Parathyroid adenoma (tissue), 2 donors: ENCODE data around the gene TERC.

Experiments used
- H2AFZ ChIP-seq: fragments of 300-600 bp; sonication (generic); one replicate; pipeline ENCODE4 v1.7.0; 2017; ENCODE audit warnings: antibody characterized with exemption, mild to moderate bottlenecking
- H3K27ac ChIP-seq: fragments of 300-600 bp; sonication (generic); one replicate; pipeline ENCODE4 v1.7.0; 2017
- H3K27me3 ChIP-seq: fragments of 300-600 bp; sonication (generic); one replicate; pipeline ENCODE4 v1.7.0; 2017; ENCODE audit warnings: low read length; ENCODE audit not compliant: control insufficient read depth, insufficient read depth
- H3K36me3 ChIP-seq: fragments of 300-600 bp; sonication (generic); one replicate; pipeline ENCODE4 v1.7.0; 2017; ENCODE audit warnings: low read length; ENCODE audit not compliant: control insufficient read depth, insufficient read depth
- H3K4me1 ChIP-seq: fragments of 300-600 bp; sonication (generic); one replicate; pipeline ENCODE4 v1.7.0; 2017; ENCODE audit warnings: control low read depth
- H3K4me2 ChIP-seq: fragments of 300-600 bp; sonication (generic); one replicate; pipeline ENCODE4 v1.7.0; 2017; ENCODE audit warnings: low read length
- H3K4me3 ChIP-seq: fragments of 300-600 bp; sonication (generic); one replicate; pipeline ENCODE4 v1.7.0; 2017; ENCODE audit warnings: low read depth, low read length
- H3K79me2 ChIP-seq: fragments of 300-600 bp; sonication (generic); one replicate; pipeline ENCODE4 v1.7.0; 2017; ENCODE audit warnings: control low read depth
- H3K9ac ChIP-seq: fragments of 300-600 bp; sonication (generic); one replicate; pipeline ENCODE4 v1.7.0; 2017; ENCODE audit warnings: mild to moderate bottlenecking
- H3K9me3 ChIP-seq: fragments of 300-600 bp; sonication (generic); one replicate; pipeline ENCODE4 v1.7.0; 2017; ENCODE audit warnings: low read length; ENCODE audit not compliant: control insufficient read depth
- CTCF ChIP-seq: fragments of 300-600 bp; sonication (generic); IDR thresholded peaks from one replicate; pipeline ENCODE4 v1.7.0; 2017; ENCODE audit warnings: antibody characterized with exemption, mild to moderate bottlenecking
- donor health status: primary hyperparathyroidism.

TERC gene

GRCh38 chr3:169772897-169773816 is 8.3 kb upstream of the TERC start, which contains the start of gene MYNN:
Gene MYNN, plus strand, starts transcription at chr3:169773396. Its CDS starts 900 bp downstream, at chr3:169774296.
- Histone ChIP-seq H3K4me1 (peaks cover 6% of the 10 kb centered on the region), H3K36me3 (no peaks in the 10 kb centered on the region), H3K27ac (peak within 1 kb of the TSS; percentile 99), H3K79me2 (peaks cover 9% of the 10 kb centered on the region), H3K4me3 (peak within 1 kb of the TSS; percentile 93), H3K9ac (peak within 1 kb of the TSS; percentile 96), H3K27me3 (no peaks in the 10 kb centered on the region), H3K9me3 (no peaks in the 10 kb centered on the region), H3K4me2 (peak within 1 kb of the TSS; percentile 84), H2AFZ (peak within 1 kb of the TSS; percentile 100)
- TF ChIP-seq CTCF, result peak; percentile 21

- Histone ChIP-seq H3K36me3 (no peaks in the 10 kb centered on the region), H3K9ac (peak overlapping the region; percentile 96), H3K27ac (peak overlapping the region; percentile 99), H3K4me1 (peaks cover 6% of the 10 kb centered on the region), H2AFZ (peak overlapping the region; percentile 100), H3K4me3 (peak overlapping the region; percentile 93), H3K9me3 (no peaks in the 10 kb centered on the region), H3K79me2 (peaks cover 9% of the 10 kb centered on the region), H3K27me3 (no peaks in the 10 kb centered on the region), H3K4me2 (peak overlapping the region; percentile 84)
- no peak for TF ChIP-seq CTCF
Measured at GRCh38 chr3:169772305-169772896, 7.5 kb upstream of the TERC start.

- no peaks in the 10 kb centered on the region for H3K9me3 ChIP-seq
- H3K9ac ChIP-seq, result no peak overlapping the region
- no peak for TF ChIP-seq CTCF
- H3K79me2 ChIP-seq, result peaks cover 9% of the 10 kb centered on the region
- H2AFZ ChIP-seq, result peak overlapping the region; percentile 100
- no peaks in the 10 kb centered on the region for H3K27me3 ChIP-seq
- H3K27ac ChIP-seq, result peak overlapping the region; percentile 99
- H3K4me2 ChIP-seq, result peak overlapping the region; percentile 84
- H3K36me3 ChIP-seq, result no peaks in the 10 kb centered on the region
- peaks cover 6% of the 10 kb centered on the region for H3K4me1 ChIP-seq
- H3K4me3 ChIP-seq, result peak overlapping the region; percentile 93
Measured at GRCh38 chr3:169771497-169772304, 6.8 kb upstream of the TERC start.

GRCh38 chr3:169769287-169770181 is 4.7 kb upstream of the TERC start, which contains the start of gene ACTRT3:
Gene ACTRT3, minus strand, starts transcription at chr3:169769561. Its CDS starts 41 bp downstream, at chr3:169769520.
- Histone ChIP-seq H2AFZ (peak within 1 kb of the TSS; percentile 89), H3K27me3 (no peaks in the 10 kb centered on the region), H3K79me2 (no peaks in the 10 kb centered on the region), H3K4me3 (peak within 1 kb of the TSS; percentile 65), H3K36me3 (no peaks in the 10 kb centered on the region), H3K4me1 (peaks cover 6% of the 10 kb centered on the region), H3K27ac (peak within 1 kb of the TSS; percentile 60), H3K4me2 (peak within 1 kb of the TSS; percentile 89), H3K9me3 (no peaks in the 10 kb centered on the region), H3K9ac (no peak within 1 kb of the TSS)
- no peak for TF ChIP-seq CTCF
